ENCODE measurements around the gene IRX2. TPM values are rescaled to one million over a fixed set of nuclear protein-coding genes. Genes with fewer than 3 reads are reported as not detected.

The IRX2 gene
- total RNA-seq, 4 donors from 2014 or later, result 2.5 to 7.6 (median 5.5) TPM

GRCh38 chr5:2750758-2751464 lies 566 bp downstream of the IRX2 start:
- 0% methylated on average over 1 of the region's 110 CpGs; no CpG with 5 or more reads in 1 of the 2 donors for WGBS, 2 donors
- intact Hi-C loops (cut with DNase I), result no loop called here
- peaks cover 11% of the 10 kb centered on the region for H3K27me3 ChIP-seq
- peaks cover 15 to 27% of the 10 kb centered on the region in 2 donors for H3K4me1 ChIP-seq
- no peaks in the 10 kb centered on the region for H3K9me3 ChIP-seq
- peak overlapping the region in 1 of 3 donors; percentile 36 for H3K27ac ChIP-seq
- H3K4me3 ChIP-seq (replicated peaks in 1 of 3), result peak overlapping the region in 1 of 3 donors; percentile 28
- no peaks in the 10 kb centered on the region for H3K36me3 ChIP-seq
- TF ChIP-seq POLR2A (IDR thresholded peaks at IDR 0.05) (no peak), CTCF (IDR thresholded peaks at IDR 0.05) (no peak)
- DNase-seq, result no peak

GRCh38 chr5:2750026-2750757 lies 1.3 kb downstream of the IRX2 start:
- TF ChIP-seq CTCF (IDR thresholded peaks at IDR 0.05), result no peak
- Histone ChIP-seq H3K9me3 (no peaks in the 10 kb centered on the region), H3K4me1 (peaks cover 9 to 20% of the 10 kb centered on the region in 2 donors), H3K36me3 (no peaks in the 10 kb centered on the region), H3K27me3 (peaks cover 11% of the 10 kb centered on the region), H3K27ac (no peak overlapping the region), H3K4me3 (replicated peaks in 1 of 3) (peak overlapping the region in 1 of 3 donors; percentile 28)
- no peak for DNase-seq
- 7 to 18% methylated on average over 14 to 42 of the region's 63 CpGs for WGBS, 2 donors
- intact Hi-C loops (cut with DNase I), result no loop called here

- TF ChIP-seq POLR2A (IDR thresholded peaks at IDR 0.05) (no peak), CTCF (IDR thresholded peaks at IDR 0.05) (no peak)
- Histone ChIP-seq H3K4me1 (peaks cover 9 to 14% of the 10 kb centered on the region in 2 donors), H3K27me3 (peaks cover 6% of the 10 kb centered on the region)
Observed at GRCh38 chr5:2749514-2750025, 1.9 kb downstream of the IRX2 start.

GRCh38 chr5:2748861-2749513 lies 2.5 kb downstream of the IRX2 start:
- H3K36me3 ChIP-seq, result no peaks in the 10 kb centered on the region
- no peak for DNase-seq
- 26 to 50% methylated on average over 23 to 31 of the region's 71 CpGs for WGBS, 2 donors
- H3K27me3 ChIP-seq, result peaks cover 6% of the 10 kb centered on the region
- H3K27ac ChIP-seq, result no peak overlapping the region
- TF ChIP-seq CTCF (IDR thresholded peaks at IDR 0.05) (no peak), POLR2A (IDR thresholded peaks at IDR 0.05) (no peak)
- no peaks in the 10 kb centered on the region for H3K9me3 ChIP-seq
- peaks cover 9 to 14% of the 10 kb centered on the region in 2 donors for H3K4me1 ChIP-seq
- intact Hi-C loops (cut with DNase I), result no loop called here
- H3K4me3 ChIP-seq (replicated peaks in 1 of 3), result no peak overlapping the region

More at GRCh38 chr5:2749514-2750025, 1.9 kb downstream of the IRX2 start:
- no peak for DNase-seq
- Histone ChIP-seq H3K9me3 (no peaks in the 10 kb centered on the region), H3K27ac (no peak overlapping the region), H3K36me3 (no peaks in the 10 kb centered on the region), H3K4me3 (replicated peaks in 1 of 3) (no peak overlapping the region)
- WGBS, 2 donors, result 18% methylated on average over 12 of the region's 45 CpGs
- intact Hi-C loops (cut with DNase I), result no loop called here
